ENCODE data around the gene MGP. TPM values are rescaled to one million over a fixed set of nuclear protein-coding genes. Genes with fewer than 3 reads are reported as not detected.

Gene MGP
- total RNA-seq, 1 experiment from 2014 or later, result 4.8 TPM

DNA sequence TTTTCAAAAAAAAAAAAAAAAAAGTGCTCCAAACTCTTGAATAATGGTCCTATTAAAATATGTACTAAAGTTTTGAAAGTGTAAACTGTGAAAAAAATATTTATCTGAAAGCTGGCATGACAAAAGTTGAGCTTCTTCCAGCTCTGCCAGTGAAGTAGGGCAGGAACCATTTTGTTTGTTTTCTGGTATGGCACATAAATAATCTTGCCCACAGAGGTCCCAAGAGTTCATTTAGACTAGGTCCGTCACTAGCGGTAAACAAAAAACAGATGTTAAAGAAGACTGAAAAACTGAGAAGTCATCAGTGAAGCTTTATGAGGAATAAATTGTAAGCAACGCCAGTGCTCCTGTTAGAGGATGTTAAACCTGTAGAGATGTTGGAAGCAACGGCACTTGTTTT is 45.7 kb upstream of the MGP start:
- Mint-ChIP-seq H3K4me3 (ENCODE audit: unreplicated experiment) (no peak overlapping the region), H3K27ac (ENCODE audit: low read depth, unreplicated experiment) (no peak overlapping the region), H3K36me3 (ENCODE audit: insufficient read depth, unreplicated experiment) (no peaks in the 10 kb centered on the region), H3K4me1 (ENCODE audit: insufficient read depth, unreplicated experiment) (no peaks in the 10 kb centered on the region), H3K27me3 (ENCODE audit: insufficient read depth, unreplicated experiment) (no peaks in the 10 kb centered on the region), H3K9me3 (ENCODE audit: unreplicated experiment) (no peaks in the 10 kb centered on the region)
- no TSS peak for BruUV-seq (replicated peaks)
- CTCF ChIA-PET, result interaction anchor here (0.7 to 1.3 kb wide), 3 partner anchors 11 to 69 kb away, joined by 3 read pairs; no protein-coding TSS in a partner anchor
- intact Hi-C loops (cut with micrococcal nuclease), result no loop called here
- TF ChIP-seq, protein P1, sequence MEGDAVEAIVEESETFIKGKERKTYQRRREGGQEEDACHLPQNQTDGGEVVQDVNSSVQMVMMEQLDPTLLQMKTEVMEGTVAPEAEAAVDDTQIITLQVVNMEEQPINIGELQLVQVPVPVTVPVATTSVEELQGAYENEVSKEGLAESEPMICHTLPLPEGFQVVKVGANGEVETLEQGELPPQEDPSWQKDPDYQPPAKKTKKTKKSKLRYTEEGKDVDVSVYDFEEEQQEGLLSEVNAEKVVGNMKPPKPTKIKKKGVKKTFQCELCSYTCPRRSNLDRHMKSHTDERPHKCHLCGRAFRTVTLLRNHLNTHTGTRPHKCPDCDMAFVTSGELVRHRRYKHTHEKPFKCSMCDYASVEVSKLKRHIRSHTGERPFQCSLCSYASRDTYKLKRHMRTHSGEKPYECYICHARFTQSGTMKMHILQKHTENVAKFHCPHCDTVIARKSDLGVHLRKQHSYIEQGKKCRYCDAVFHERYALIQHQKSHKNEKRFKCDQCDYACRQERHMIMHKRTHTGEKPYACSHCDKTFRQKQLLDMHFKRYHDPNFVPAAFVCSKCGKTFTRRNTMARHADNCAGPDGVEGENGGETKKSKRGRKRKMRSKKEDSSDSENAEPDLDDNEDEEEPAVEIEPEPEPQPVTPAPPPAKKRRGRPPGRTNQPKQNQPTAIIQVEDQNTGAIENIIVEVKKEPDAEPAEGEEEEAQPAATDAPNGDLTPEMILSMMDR (IDR thresholded peaks at IDR 0.05; ENCODE audit: unreplicated experiment), result no peak
- POLR2A ChIA-PET, result interaction anchor here (0.6 to 1.2 kb wide), 3 partner anchors 19 to 38 kb away, joined by 3 to 5 read pairs (median 3); no protein-coding TSS in a partner anchor
- no peak for DNase-seq (ENCODE audit: unreplicated experiment)

DNA sequence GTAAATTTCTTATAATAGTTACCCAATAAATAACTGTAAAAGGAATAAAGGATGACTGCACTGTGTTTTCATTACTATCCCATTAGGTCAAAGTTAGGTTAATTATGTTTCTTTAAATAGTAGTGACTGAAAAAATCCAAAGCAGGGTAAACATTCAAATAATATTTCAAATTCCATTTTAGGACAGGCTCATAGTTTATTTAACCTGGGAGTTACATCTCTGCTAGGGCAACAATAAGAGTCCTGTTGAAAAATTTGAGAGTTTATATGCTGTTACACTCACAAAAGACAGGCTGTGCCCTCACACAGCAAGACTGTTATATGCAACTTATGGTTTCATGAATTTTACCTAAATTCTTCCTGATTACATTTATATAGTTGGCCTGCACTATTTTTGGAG is 44.6 kb upstream of the MGP start:
- no peaks in the 10 kb centered on the region for H3K27me3 Mint-ChIP-seq (ENCODE audit: insufficient read depth, unreplicated experiment)
- H3K4me1 Mint-ChIP-seq (ENCODE audit: insufficient read depth, unreplicated experiment), result no peaks in the 10 kb centered on the region
- H3K27ac Mint-ChIP-seq (ENCODE audit: low read depth, unreplicated experiment), result no peak overlapping the region
- no TSS peak for BruUV-seq (replicated peaks)
- TF ChIP-seq, protein P1 (IDR thresholded peaks at IDR 0.05; ENCODE audit: unreplicated experiment), result no peak
- no peaks in the 10 kb centered on the region for H3K9me3 Mint-ChIP-seq (ENCODE audit: unreplicated experiment)
- intact Hi-C loops (cut with micrococcal nuclease), result no loop called here
- ChIA-PET CTCF (interaction anchor here (1.3 kb wide), 1 partner anchor 10 kb away, joined by 3 read pairs; no protein-coding TSS in a partner anchor), POLR2A (no interaction called here)
- H3K4me3 Mint-ChIP-seq (ENCODE audit: unreplicated experiment), result no peak overlapping the region
- H3K36me3 Mint-ChIP-seq (ENCODE audit: insufficient read depth, unreplicated experiment), result no peaks in the 10 kb centered on the region
- no peak for DNase-seq (ENCODE audit: unreplicated experiment)

DNA sequence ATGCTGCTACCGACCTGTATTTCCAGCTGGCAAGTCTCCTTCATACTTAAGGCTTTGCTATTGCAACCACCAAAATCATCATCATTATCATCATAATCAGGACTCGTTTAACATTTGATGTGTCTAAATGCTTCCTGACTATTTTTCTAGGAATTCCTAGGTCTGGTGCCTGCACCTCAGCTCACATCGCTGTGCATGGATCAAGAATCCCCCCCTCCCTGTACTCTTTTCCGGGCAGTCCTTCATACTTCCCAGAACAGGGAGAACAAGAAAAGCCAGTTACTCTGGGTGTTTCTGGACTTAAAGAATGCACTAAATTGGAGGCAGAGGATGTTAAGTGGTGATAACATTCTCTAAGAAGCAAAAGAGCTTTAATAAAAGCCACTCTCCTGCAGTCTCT is 43.3 kb upstream of the MGP start:
- H3K4me3 Mint-ChIP-seq (ENCODE audit: unreplicated experiment), result no peak overlapping the region
- H3K36me3 Mint-ChIP-seq (ENCODE audit: insufficient read depth, unreplicated experiment), result no peaks in the 10 kb centered on the region
- POLR2A ChIA-PET, result interaction anchor here (0.8 kb wide), 1 partner anchor 16 kb away, joined by 4 read pairs; no protein-coding TSS in a partner anchor

DNA sequence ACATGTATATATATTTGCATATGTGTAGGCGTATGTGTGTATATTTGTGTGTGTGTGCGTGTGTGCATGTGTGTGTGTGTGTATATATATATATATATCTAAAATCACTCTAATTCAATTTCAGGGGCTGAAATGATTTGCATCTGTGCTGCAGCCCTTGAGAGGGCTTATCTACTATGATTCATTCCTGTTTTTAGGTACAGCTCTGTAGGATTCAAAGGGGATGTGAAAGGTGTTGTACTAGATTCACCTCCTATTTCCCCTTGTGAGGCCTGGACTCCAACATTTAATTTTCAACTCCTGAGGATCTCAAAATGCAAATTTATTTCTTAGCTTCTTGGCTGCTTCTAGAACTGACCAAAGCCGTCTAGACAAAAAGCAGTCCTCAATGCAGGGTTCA is 41.6 kb upstream of the MGP start:
- Mint-ChIP-seq H3K4me1 (ENCODE audit: insufficient read depth, unreplicated experiment) (no peaks in the 10 kb centered on the region), H3K9me3 (ENCODE audit: unreplicated experiment) (no peaks in the 10 kb centered on the region), H3K27me3 (ENCODE audit: insufficient read depth, unreplicated experiment) (no peaks in the 10 kb centered on the region), H3K36me3 (ENCODE audit: insufficient read depth, unreplicated experiment) (no peaks in the 10 kb centered on the region), H3K27ac (ENCODE audit: low read depth, unreplicated experiment) (no peak overlapping the region), H3K4me3 (ENCODE audit: unreplicated experiment) (no peak overlapping the region)
- intact Hi-C loops (cut with micrococcal nuclease), result no loop called here
- DNase-seq (ENCODE audit: unreplicated experiment), result no peak
- TF ChIP-seq, protein P1 (IDR thresholded peaks at IDR 0.05; ENCODE audit: unreplicated experiment), result no peak
- ChIA-PET POLR2A (interaction anchor here (0.7 to 0.9 kb wide), 3 partner anchors 21 to 799 kb away, joined by 3 read pairs; no protein-coding TSS in a partner anchor), CTCF (interaction anchor here (0.7 to 2.2 kb wide), 2 partner anchors 10 to 295 kb away, joined by 5 to 6 read pairs; no protein-coding TSS in a partner anchor)
- no TSS peak for BruUV-seq (replicated peaks)

More for the DNA sequence above, 43.3 kb upstream of the MGP start:
- CTCF ChIA-PET, result no interaction called here
- Mint-ChIP-seq H3K27ac (ENCODE audit: low read depth, unreplicated experiment) (no peak overlapping the region), H3K4me1 (ENCODE audit: insufficient read depth, unreplicated experiment) (no peaks in the 10 kb centered on the region), H3K27me3 (ENCODE audit: insufficient read depth, unreplicated experiment) (no peaks in the 10 kb centered on the region), H3K9me3 (ENCODE audit: unreplicated experiment) (no peaks in the 10 kb centered on the region)
- no TSS peak for BruUV-seq (replicated peaks)
- no peak for DNase-seq (ENCODE audit: unreplicated experiment)
- intact Hi-C loops (cut with micrococcal nuclease), result no loop called here
- TF ChIP-seq, protein P1 (IDR thresholded peaks at IDR 0.05; ENCODE audit: unreplicated experiment), result no peak
